HepG2 (cell line): ENCODE measurements around the gene RIPOR1.

Experiments used
- CBX2 ChIP-seq, 2 experiments: fragments of 200-600 bp in 1 of 2; sonication (generic); formaldehyde crosslinking in 1 of 2; IDR thresholded peaks; 2 replicates each; pipeline versions ENCODE4 v1.7.0 to v1.8.1; 2018 to 2022; ENCODE audit warnings: low read depth in 2 of 2, low read length in 1 of 2, mild to moderate bottlenecking in 1 of 2, missing genetic modification reagents in 1 of 2
- HNRNPH1 ChIP-seq: fragments of 200-400 bp; formaldehyde crosslinking; optimal IDR thresholded peaks from 2 replicates; pipeline ENCODE3; 2017; ENCODE audit warnings: mild to moderate bottlenecking, low read depth, low read length
- NFIB ChIP-seq: sonication (generic); formaldehyde crosslinking; IDR thresholded peaks from 2 replicates; pipeline ENCODE4 v1.9.0; 2021; ENCODE audit warnings: missing genetic modification reagents, mild to moderate bottlenecking, borderline replicate concordance
- NR2C2 ChIP-seq: sonication (generic); formaldehyde crosslinking; IDR thresholded peaks from 2 replicates; pipeline ENCODE4 v1.4.0; 2020; ENCODE audit warnings: missing genetic modification reagents, mild to moderate bottlenecking, moderate library complexity, borderline replicate concordance
- PLRG1 ChIP-seq: fragments of 450-650 bp; conservative IDR thresholded peaks from 2 replicates; pipeline ENCODE4 v1.6.1; 2016
- UBTF ChIP-seq: sonication (generic); formaldehyde crosslinking; IDR thresholded peaks from 2 replicates; pipeline ENCODE4 v1.4.0; 2020; ENCODE audit warnings: mild to moderate bottlenecking, missing genetic modification reagents
- ZNF768 ChIP-seq: sonication (generic); formaldehyde crosslinking; IDR thresholded peaks from 2 replicates; pipeline ENCODE4 v1.4.0; 2020; ENCODE audit warnings: missing genetic modification reagents
- TF ChIP-seq, protein P1 (sequence below): sonication (generic); formaldehyde crosslinking; IDR thresholded peaks from 2 replicates; pipeline ENCODE4 v1.5.0; 2020; ENCODE audit warnings: mild to moderate bottlenecking, missing genetic modification reagents, moderate library complexity

- no peak for TF ChIP-seq NR2C2 (CRISPR knock-in tag)
- TF ChIP-seq PLRG1: no peak
- no peak for TF ChIP-seq CBX2 (IDR thresholded peaks at IDR 0.05; ENCODE audit: low read depth, low read length)
- TF ChIP-seq CBX2 (CRISPR knock-in tag; IDR thresholded peaks at IDR 0.05; ENCODE audit: low read depth): no peak
- TF ChIP-seq, protein P1, sequence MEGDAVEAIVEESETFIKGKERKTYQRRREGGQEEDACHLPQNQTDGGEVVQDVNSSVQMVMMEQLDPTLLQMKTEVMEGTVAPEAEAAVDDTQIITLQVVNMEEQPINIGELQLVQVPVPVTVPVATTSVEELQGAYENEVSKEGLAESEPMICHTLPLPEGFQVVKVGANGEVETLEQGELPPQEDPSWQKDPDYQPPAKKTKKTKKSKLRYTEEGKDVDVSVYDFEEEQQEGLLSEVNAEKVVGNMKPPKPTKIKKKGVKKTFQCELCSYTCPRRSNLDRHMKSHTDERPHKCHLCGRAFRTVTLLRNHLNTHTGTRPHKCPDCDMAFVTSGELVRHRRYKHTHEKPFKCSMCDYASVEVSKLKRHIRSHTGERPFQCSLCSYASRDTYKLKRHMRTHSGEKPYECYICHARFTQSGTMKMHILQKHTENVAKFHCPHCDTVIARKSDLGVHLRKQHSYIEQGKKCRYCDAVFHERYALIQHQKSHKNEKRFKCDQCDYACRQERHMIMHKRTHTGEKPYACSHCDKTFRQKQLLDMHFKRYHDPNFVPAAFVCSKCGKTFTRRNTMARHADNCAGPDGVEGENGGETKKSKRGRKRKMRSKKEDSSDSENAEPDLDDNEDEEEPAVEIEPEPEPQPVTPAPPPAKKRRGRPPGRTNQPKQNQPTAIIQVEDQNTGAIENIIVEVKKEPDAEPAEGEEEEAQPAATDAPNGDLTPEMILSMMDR (CRISPR knock-in tag): no peak
- no peak for TF ChIP-seq UBTF (CRISPR knock-in tag)
- no peak for TF ChIP-seq NFIB (CRISPR knock-in tag)
- no peak for TF ChIP-seq HNRNPH1
- TF ChIP-seq ZNF768 (CRISPR knock-in tag): no peak
Observed at GRCh38 chr16:67518676-67519075, 10.0 kb upstream of the RIPOR1 start.
